ENCODE results near the gene PCDH9. TPM values are rescaled to one million over a fixed set of nuclear protein-coding genes. Genes with fewer than 3 reads are reported as not detected.

The PCDH9 gene
- total RNA-seq, 2 donors from 2014 or later: 0.95 to 1.8 TPM

DNA sequence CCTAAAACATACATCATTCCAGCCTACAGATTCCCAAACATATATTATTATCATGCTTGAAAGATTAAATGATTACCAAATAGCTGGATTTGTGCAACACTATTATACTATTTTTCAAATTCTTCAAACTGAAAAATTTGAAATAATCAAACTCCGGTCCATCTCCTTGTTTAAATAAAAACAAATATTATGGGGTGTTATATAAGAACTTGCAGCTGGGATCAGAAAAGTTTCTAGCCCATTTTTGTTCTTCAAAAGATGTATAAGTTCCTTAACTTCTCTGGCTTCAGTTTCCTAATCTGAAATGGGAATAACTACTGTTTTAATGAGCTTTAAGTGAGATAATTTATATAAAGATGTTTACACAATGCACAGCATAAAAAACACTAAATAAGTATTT, 422.9 kb downstream of the PCDH9 start:
- no peaks in the 10 kb centered on the region for H3K36me3 Mint-ChIP-seq (ENCODE audit: low read depth)
- H3K27me3 Mint-ChIP-seq (ENCODE audit: insufficient read depth): no peaks in the 10 kb centered on the region
- H3K4me3 Mint-ChIP-seq: no peak overlapping the region
- H3K4me1 Mint-ChIP-seq: no peaks in the 10 kb centered on the region
- no peak overlapping the region for H3K27ac Mint-ChIP-seq
- no peaks in the 10 kb centered on the region for H3K27me3 ChIP-seq (ENCODE audit: control insufficient read depth, insufficient read depth, low read length, poor library complexity, severe bottlenecking)
- no peaks in the 10 kb centered on the region for H3K36me3 ChIP-seq (ENCODE audit: control insufficient read depth, insufficient read depth, low read length)
- H3K9ac ChIP-seq (ENCODE audit: extremely low read depth, low read length, poor library complexity, severe bottlenecking): no peak overlapping the region
- WGBS, 2 experiments (ENCODE audit: insufficient coverage in 1 of 2, insufficient read length in 1 of 2): no CpG with 5 or more reads among the region's 1 CpG
- no peaks in the 10 kb centered on the region for H3K9me3 ChIP-seq (ENCODE audit: control insufficient read depth, low read length)
- H3K4me3 ChIP-seq (ENCODE audit: low read length): no peak overlapping the region
- H3K27ac ChIP-seq (ENCODE audit: low read depth, low read length): no peak overlapping the region
- no peak for TF ChIP-seq CTCF (conservative IDR thresholded peaks at IDR 0.05)
- DNase-seq: no peak
- H3K9me3 Mint-ChIP-seq: peaks cover 3% of the 10 kb centered on the region
- no peaks in the 10 kb centered on the region for H3K4me1 ChIP-seq (ENCODE audit: control insufficient read depth, insufficient read depth, low read length)

- Histone ChIP-seq H3K4me3 (ENCODE audit: low read length) (no peak overlapping the region), H3K36me3 (ENCODE audit: control insufficient read depth, insufficient read depth, low read length) (no peaks in the 10 kb centered on the region), H3K27ac (ENCODE audit: low read depth, low read length) (no peak overlapping the region), H3K9ac (ENCODE audit: extremely low read depth, low read length, poor library complexity, severe bottlenecking) (no peak overlapping the region), H3K4me1 (ENCODE audit: control insufficient read depth, insufficient read depth, low read length) (no peaks in the 10 kb centered on the region), H3K9me3 (ENCODE audit: control insufficient read depth, low read length) (no peaks in the 10 kb centered on the region), H3K27me3 (ENCODE audit: control insufficient read depth, insufficient read depth, low read length, poor library complexity, severe bottlenecking) (no peaks in the 10 kb centered on the region)
- TF ChIP-seq CTCF (conservative IDR thresholded peaks at IDR 0.05): no peak
- WGBS, 2 experiments (ENCODE audit: insufficient coverage in 1 of 2, insufficient read length in 1 of 2): 78% methylated on average over 1 of the region's 1 CpG; no CpG with 5 or more reads in 1 of the 2 experiments
- Mint-ChIP-seq H3K9me3 (peaks cover 3% of the 10 kb centered on the region), H3K4me3 (no peak overlapping the region), H3K36me3 (ENCODE audit: low read depth) (no peaks in the 10 kb centered on the region), H3K4me1 (peaks cover 1% of the 10 kb centered on the region), H3K27me3 (ENCODE audit: insufficient read depth) (no peaks in the 10 kb centered on the region), H3K27ac (no peak overlapping the region)
- no peak for DNase-seq
These were observed 424.5 kb downstream of the PCDH9 start for GRCh38 chr13:66805657-66806056.

GRCh38 chr13:66803808-66804456, 426.2 kb downstream of the PCDH9 start:
- Histone ChIP-seq H3K36me3 (ENCODE audit: control insufficient read depth, insufficient read depth, low read length) (no peaks in the 10 kb centered on the region), H3K4me3 (ENCODE audit: low read length) (no peak overlapping the region), H3K4me1 (ENCODE audit: control insufficient read depth, insufficient read depth, low read length) (no peaks in the 10 kb centered on the region), H3K9me3 (ENCODE audit: control insufficient read depth, low read length) (no peaks in the 10 kb centered on the region), H3K9ac (ENCODE audit: extremely low read depth, low read length, poor library complexity, severe bottlenecking) (no peak overlapping the region), H3K27ac (ENCODE audit: low read depth, low read length) (no peak overlapping the region), H3K27me3 (ENCODE audit: control insufficient read depth, insufficient read depth, low read length, poor library complexity, severe bottlenecking) (no peaks in the 10 kb centered on the region)
- DNase-seq: no peak
- H3K36me3 Mint-ChIP-seq (ENCODE audit: low read depth): no peaks in the 10 kb centered on the region
- TF ChIP-seq CTCF (conservative IDR thresholded peaks at IDR 0.05): no peak
- H3K9me3 Mint-ChIP-seq: no peaks in the 10 kb centered on the region
- 77 to 92% methylated on average over 1 of the region's 1 CpG for whole genome bisulfite sequencing, 2 experiments (ENCODE audit: insufficient coverage in 1 of 2, insufficient read length in 1 of 2)
- no peak overlapping the region for H3K27ac Mint-ChIP-seq
- no peaks in the 10 kb centered on the region for H3K27me3 Mint-ChIP-seq (ENCODE audit: insufficient read depth)
- H3K4me1 Mint-ChIP-seq: peaks cover 1% of the 10 kb centered on the region
- no peak overlapping the region for H3K4me3 Mint-ChIP-seq
